Loucy (cell line): ENCODE results near the gene VPS13D.

ENCODE experiments used
- EZH2phosphoT487 ChIP-seq: fragments of 200-600 bp; IDR thresholded peaks from 2 replicates; pipeline ENCODE4 v1.6.1; 2018; ENCODE audit warnings: antibody characterized with exemption, mild to moderate bottlenecking, moderate library complexity, borderline replicate concordance
- TF ChIP-seq, protein P1 (sequence below): fragments of 200-600 bp; sonication (generic); conservative IDR thresholded peaks from 2 replicates; pipeline ENCODE4 v1.5.1; 2014; ENCODE audit warnings: mild to moderate bottlenecking, antibody characterized with exemption, low read length

DNA sequence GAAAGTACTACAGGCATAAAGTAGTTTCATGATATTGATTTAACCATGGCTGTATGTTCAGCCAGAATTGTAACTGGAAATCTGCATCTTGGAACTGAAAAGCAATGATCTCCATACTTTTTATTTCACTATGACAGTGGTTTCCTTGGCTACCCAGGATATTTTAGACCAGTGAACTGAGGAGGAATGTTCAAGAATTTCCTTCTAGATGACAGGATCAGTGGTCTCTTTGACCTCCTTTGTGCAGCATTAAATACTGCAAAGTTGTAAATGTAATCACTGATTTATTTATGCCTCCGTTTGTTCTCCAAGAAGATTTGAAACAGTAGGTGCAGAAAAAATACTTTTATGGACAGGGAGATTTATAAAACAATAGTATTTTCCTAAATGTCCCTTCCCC is 39.5 kb downstream of the VPS13D start:
- TF ChIP-seq, protein P1, sequence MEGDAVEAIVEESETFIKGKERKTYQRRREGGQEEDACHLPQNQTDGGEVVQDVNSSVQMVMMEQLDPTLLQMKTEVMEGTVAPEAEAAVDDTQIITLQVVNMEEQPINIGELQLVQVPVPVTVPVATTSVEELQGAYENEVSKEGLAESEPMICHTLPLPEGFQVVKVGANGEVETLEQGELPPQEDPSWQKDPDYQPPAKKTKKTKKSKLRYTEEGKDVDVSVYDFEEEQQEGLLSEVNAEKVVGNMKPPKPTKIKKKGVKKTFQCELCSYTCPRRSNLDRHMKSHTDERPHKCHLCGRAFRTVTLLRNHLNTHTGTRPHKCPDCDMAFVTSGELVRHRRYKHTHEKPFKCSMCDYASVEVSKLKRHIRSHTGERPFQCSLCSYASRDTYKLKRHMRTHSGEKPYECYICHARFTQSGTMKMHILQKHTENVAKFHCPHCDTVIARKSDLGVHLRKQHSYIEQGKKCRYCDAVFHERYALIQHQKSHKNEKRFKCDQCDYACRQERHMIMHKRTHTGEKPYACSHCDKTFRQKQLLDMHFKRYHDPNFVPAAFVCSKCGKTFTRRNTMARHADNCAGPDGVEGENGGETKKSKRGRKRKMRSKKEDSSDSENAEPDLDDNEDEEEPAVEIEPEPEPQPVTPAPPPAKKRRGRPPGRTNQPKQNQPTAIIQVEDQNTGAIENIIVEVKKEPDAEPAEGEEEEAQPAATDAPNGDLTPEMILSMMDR = no peak
- no peak for TF ChIP-seq EZH2phosphoT487
